HFFc6 (cell line): ENCODE results near the gene ZIC4. TPM values are rescaled to one million over a fixed set of nuclear protein-coding genes. Genes with fewer than 3 reads are reported as not detected.
A peak's percentile ranks its signal among the peaks of the same experiment; 100 is the strongest.

Experiments used
- DNase-seq: peaks from one replicate; pipeline ENCODE4 v3.0.0-alpha.2; 2018
- H3K27ac Mint-ChIP-seq: 2 replicates; pipeline ENCODE4 v1.8.0; 2020; ENCODE audit warnings: mild to moderate bottlenecking, mixed read lengths
- H3K27me3 Mint-ChIP-seq: 2 replicates; pipeline ENCODE4 v1.8.0; 2021; ENCODE audit warnings: mild to moderate bottlenecking, moderate library complexity, mixed read lengths; ENCODE audit not compliant: insufficient read depth
- H3K36me3 Mint-ChIP-seq: 2 replicates; pipeline ENCODE4 v1.8.0; 2021; ENCODE audit warnings: low read depth, mixed read lengths
- H3K4me1 Mint-ChIP-seq: 2 replicates; pipeline ENCODE4 v1.8.0; 2020; ENCODE audit warnings: low read depth, mixed read lengths
- H3K4me3 Mint-ChIP-seq: 2 replicates; pipeline ENCODE4 v1.8.0; 2020; ENCODE audit warnings: mild to moderate bottlenecking, moderate library complexity, mixed read lengths
- H3K9me3 Mint-ChIP-seq: 2 replicates; pipeline ENCODE4 v1.8.0; 2020; ENCODE audit warnings: mild to moderate bottlenecking, mixed read lengths
- CTCF ChIP-seq: fragments of 200-600 bp; sonication (generic); IDR thresholded peaks from 2 replicates; pipeline ENCODE4 v1.5.0; 2021; ENCODE audit warnings: antibody characterized with exemption, mild to moderate bottlenecking
- long read RNA-seq: library from polyadenylated mRNA; unstranded; transcript quantifications from one replicate; pipeline ENCODE4 v2.0.0, GENCODE V29; 2019
- total RNA-seq, 6 experiments: library from RNA; stranded (reverse); fragmentation: NEBNext Ultra II Directional; extraction: Animal tissue kit (Norgen Biotek cat#: 25700); gene quantifications; 2 replicates in 1 of 6; 3 replicates in 5 of 6; pipeline ENCODE4 v1.2.3, GENCODE V29; 2021

ZIC4 gene
- total RNA-seq: under 1 TPM; 0.28 to 0.58 (median 0.49) TPM
- long read RNA-seq: 0 reads

GRCh38 chr3:147406028-147406931 is at the start of gene ZIC4:
Gene ZIC4, minus strand, starts transcription at chr3:147406543. Its CDS starts 3,746 bp downstream, at chr3:147402797.
- H3K4me1 Mint-ChIP-seq: peaks cover 39% of the 10 kb centered on the region
- H3K4me3 Mint-ChIP-seq: peak within 1 kb of the TSS; percentile 76
- H3K27ac Mint-ChIP-seq: no peak within 1 kb of the TSS
- H3K9me3 Mint-ChIP-seq: peaks cover 16% of the 10 kb centered on the region; the same call in 1 of the 2 replicates
- TF ChIP-seq CTCF: no peak
- peaks cover 16% of the 10 kb centered on the region for H3K36me3 Mint-ChIP-seq
- no peak for DNase-seq
- peaks cover 75% of the 10 kb centered on the region for H3K27me3 Mint-ChIP-seq

GRCh38 chr3:147449669-147450068 is 43.3 kb upstream of the ZIC4 start:
- Mint-ChIP-seq H3K9me3 (no peaks in the 10 kb centered on the region), H3K27me3 (peaks cover 3% of the 10 kb centered on the region; the same call in 1 of the 2 replicates), H3K4me3 (no peak overlapping the region), H3K36me3 (no peaks in the 10 kb centered on the region), H3K4me1 (no peaks in the 10 kb centered on the region), H3K27ac (no peak overlapping the region)
- TF ChIP-seq CTCF: no peak
- no peak for DNase-seq

- no peaks in the 10 kb centered on the region for H3K9me3 Mint-ChIP-seq
- no peak overlapping the region for H3K4me3 Mint-ChIP-seq
- no peaks in the 10 kb centered on the region for H3K4me1 Mint-ChIP-seq
- H3K27me3 Mint-ChIP-seq: peaks cover 4% of the 10 kb centered on the region; the same call in 1 of the 2 replicates
- no peaks in the 10 kb centered on the region for H3K36me3 Mint-ChIP-seq
- DNase-seq: no peak
- H3K27ac Mint-ChIP-seq: no peak overlapping the region
- no peak for TF ChIP-seq CTCF
These were observed 40.9 kb upstream of the ZIC4 start for GRCh38 chr3:147447224-147447623.

- no peak for TF ChIP-seq CTCF
- H3K36me3 Mint-ChIP-seq: no peaks in the 10 kb centered on the region
- H3K27me3 Mint-ChIP-seq: peaks cover 5% of the 10 kb centered on the region
- no peaks in the 10 kb centered on the region for H3K9me3 Mint-ChIP-seq
- no peak overlapping the region for H3K4me3 Mint-ChIP-seq
- no peaks in the 10 kb centered on the region for H3K4me1 Mint-ChIP-seq
- no peak for DNase-seq
- H3K27ac Mint-ChIP-seq: no peak overlapping the region
These were observed 25.4 kb upstream of the ZIC4 start for GRCh38 chr3:147431751-147432150.

GRCh38 chr3:147428754-147429153 is 22.4 kb upstream of the ZIC4 start:
- Mint-ChIP-seq H3K4me1 (no peaks in the 10 kb centered on the region; the same call in 1 of the 2 replicates), H3K9me3 (no peaks in the 10 kb centered on the region), H3K27me3 (peaks cover 13% of the 10 kb centered on the region), H3K4me3 (no peak overlapping the region), H3K27ac (no peak overlapping the region), H3K36me3 (no peaks in the 10 kb centered on the region)
- DNase-seq: no peak
- TF ChIP-seq CTCF: no peak
